ENCODE measurements around the gene GSTP1.
A peak's percentile ranks its signal among the peaks of the same experiment; 100 is the strongest.

Gene GSTP1

GRCh38 chr11:67606492-67607295 is 23.1 kb downstream of the GSTP1 start, which contains the start of gene NDUFV1:
TSS of gene NDUFV1 (plus strand) at chr11:67606936. CDS start at chr11:67607005, 69 bp downstream.
- in situ Hi-C loops (cut with HindIII; ENCODE audit: low pct_unique_long_range_greater_than_20kb, low sequenced_read_pairs), result no loop called here
- peak; percentile 66 to 96 for DNase-seq (ENCODE audit: low read depth in 1 of 2, low spot score in 1 of 2)
- no peak for TF ChIP-seq JUND (IDR thresholded peaks at IDR 0.05; ENCODE audit: low read depth)

GRCh38 chr11:67607507-67607906 is 23.9 kb downstream of the GSTP1 start:
- no peak for DNase-seq (ENCODE audit: low read depth in 1 of 2, low spot score in 1 of 2)
- TF ChIP-seq JUND (IDR thresholded peaks at IDR 0.05; ENCODE audit: low read depth), result no peak
- in situ Hi-C loops (cut with HindIII; ENCODE audit: low pct_unique_long_range_greater_than_20kb, low sequenced_read_pairs), result no loop called here

GRCh38 chr11:67608486-67608885 is 24.9 kb downstream of the GSTP1 start:
- TF ChIP-seq JUND (IDR thresholded peaks at IDR 0.05; ENCODE audit: low read depth), result no peak
- in situ Hi-C loops (cut with HindIII; ENCODE audit: low pct_unique_long_range_greater_than_20kb, low sequenced_read_pairs), result no loop called here
- DNase-seq (ENCODE audit: low read depth in 1 of 2, low spot score in 1 of 2), result no peak

- DNase-seq (ENCODE audit: low read depth in 1 of 2, low spot score in 1 of 2), result no peak
- in situ Hi-C loops (cut with HindIII; ENCODE audit: low pct_unique_long_range_greater_than_20kb, low sequenced_read_pairs), result no loop called here
- TF ChIP-seq JUND (IDR thresholded peaks at IDR 0.05; ENCODE audit: low read depth), result no peak
Observed at GRCh38 chr11:67609316-67609715, 25.7 kb downstream of the GSTP1 start.

GRCh38 chr11:67610302-67610868 is 26.8 kb downstream of the GSTP1 start:
- TF ChIP-seq JUND (IDR thresholded peaks at IDR 0.05; ENCODE audit: low read depth), result no peak
- in situ Hi-C loops (cut with HindIII; ENCODE audit: low pct_unique_long_range_greater_than_20kb, low sequenced_read_pairs), result no loop called here
- DNase-seq (ENCODE audit: low read depth in 1 of 2, low spot score in 1 of 2), result no peak

- no peak for DNase-seq (ENCODE audit: low read depth in 1 of 2, low spot score in 1 of 2)
- no peak for TF ChIP-seq JUND (IDR thresholded peaks at IDR 0.05; ENCODE audit: low read depth)
- in situ Hi-C loops (cut with HindIII; ENCODE audit: low pct_unique_long_range_greater_than_20kb, low sequenced_read_pairs), result no loop called here
Observed at GRCh38 chr11:67611165-67611564, 27.6 kb downstream of the GSTP1 start.

GRCh38 chr11:67611704-67612587 is 28.3 kb downstream of the GSTP1 start:
- DNase-seq (ENCODE audit: low read depth in 1 of 2, low spot score in 1 of 2), result no peak
- TF ChIP-seq JUND (IDR thresholded peaks at IDR 0.05; ENCODE audit: low read depth), result no peak
- in situ Hi-C loops (cut with HindIII; ENCODE audit: low pct_unique_long_range_greater_than_20kb, low sequenced_read_pairs), result no loop called here

GRCh38 chr11:67612751-67613150 is 29.1 kb downstream of the GSTP1 start:
- DNase-seq (ENCODE audit: low read depth in 1 of 2, low spot score in 1 of 2), result no peak
- no peak for TF ChIP-seq JUND (IDR thresholded peaks at IDR 0.05; ENCODE audit: low read depth)
- in situ Hi-C loops (cut with HindIII; ENCODE audit: low pct_unique_long_range_greater_than_20kb, low sequenced_read_pairs), result no loop called here

- DNase-seq (ENCODE audit: low read depth in 1 of 2, low spot score in 1 of 2), result no peak
- no peak for TF ChIP-seq JUND (IDR thresholded peaks at IDR 0.05; ENCODE audit: low read depth)
- in situ Hi-C loops (cut with HindIII; ENCODE audit: low pct_unique_long_range_greater_than_20kb, low sequenced_read_pairs), result no loop called here
Observed at GRCh38 chr11:67613313-67613959, 29.8 kb downstream of the GSTP1 start.

- peak in 1 of 2 experiments; percentile 74 for DNase-seq (ENCODE audit: low read depth in 1 of 2, low spot score in 1 of 2)
- no peak for TF ChIP-seq JUND (IDR thresholded peaks at IDR 0.05; ENCODE audit: low read depth)
- in situ Hi-C loops (cut with HindIII; ENCODE audit: low pct_unique_long_range_greater_than_20kb, low sequenced_read_pairs), result no loop called here
Observed at GRCh38 chr11:67613960-67614715, 30.5 kb downstream of the GSTP1 start.
